Hematopoietic multipotent progenitor cell treated with erythropoietin and hydrocortisone succinate and interleukin-3 and kit ligand, for 6 days (in vitro differentiated cells): ENCODE measurements around the gene PTPRCAP.
"Not testable (repeated sequence)": the region's sequence is repeated elsewhere in the genome, so short reads cannot be mapped to it uniquely, and the experiment has no call there.

ENCODE experiments used
- DNase-seq: peaks from one replicate; pipeline ENCODE4 v3.0.0-alpha.2; 2015

PTPRCAP gene

DNA sequence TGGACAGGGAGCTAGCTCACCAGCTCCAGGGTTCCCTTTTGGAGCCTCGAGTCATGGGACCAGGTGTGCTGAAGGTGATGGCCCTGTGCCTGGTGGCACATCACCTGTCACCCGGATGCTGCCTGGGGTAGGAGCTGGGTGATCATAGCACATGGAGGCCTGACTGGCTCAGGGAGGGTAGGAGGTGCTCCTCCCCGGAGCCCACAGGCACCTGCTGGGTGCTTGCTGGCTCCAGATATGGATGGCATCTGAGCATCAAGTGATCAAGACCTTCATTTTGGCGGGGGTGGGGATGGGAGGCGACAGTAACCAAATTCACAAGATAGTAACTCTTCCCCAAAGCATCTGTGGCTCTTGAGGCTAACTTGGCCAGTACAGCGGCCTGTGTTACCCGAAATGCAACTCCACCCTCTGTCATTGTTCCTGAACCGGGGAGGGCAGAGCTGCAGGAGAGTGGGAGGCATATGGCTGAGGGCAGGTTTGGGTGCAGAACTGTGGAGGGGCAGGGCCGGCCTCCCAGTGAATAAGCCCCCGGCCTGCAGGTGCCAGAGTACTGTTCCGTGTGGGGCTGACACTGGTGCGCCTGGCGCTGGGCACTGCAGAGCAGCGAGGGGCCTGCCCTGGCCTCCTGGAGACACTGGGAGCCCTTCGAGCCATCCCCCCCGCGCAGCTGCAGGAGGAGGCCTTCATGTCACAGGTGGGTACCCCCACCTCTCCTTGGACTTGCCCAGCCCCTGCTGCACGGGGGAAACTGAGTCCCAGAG lies 28.9 kb downstream of the PTPRCAP start:
- peak; percentile 73 for DNase-seq

DNA sequence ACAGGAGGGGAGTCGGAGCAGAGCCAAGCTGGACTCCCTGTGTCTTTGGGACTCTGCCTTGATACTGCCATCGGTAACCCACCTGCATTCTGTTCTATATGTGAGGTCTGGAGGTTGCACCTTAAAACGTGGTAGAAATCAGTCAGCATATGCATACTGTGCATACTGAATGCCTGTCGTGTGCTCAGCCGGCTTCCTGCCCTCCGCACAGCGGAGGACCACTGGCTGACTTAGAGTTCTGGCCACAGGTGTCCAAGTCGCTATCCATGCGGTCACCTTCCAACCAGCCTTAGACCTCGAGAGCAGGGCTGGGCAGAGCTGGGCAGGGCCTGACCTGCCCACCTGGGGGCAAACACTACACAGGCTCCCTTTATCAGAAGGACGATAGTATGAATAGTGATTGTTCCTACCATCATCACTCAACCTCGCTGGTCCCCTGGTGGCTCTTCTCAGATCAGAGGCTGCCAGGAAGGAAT lies 29.8 kb downstream of the PTPRCAP start:
- no peak for DNase-seq

DNA sequence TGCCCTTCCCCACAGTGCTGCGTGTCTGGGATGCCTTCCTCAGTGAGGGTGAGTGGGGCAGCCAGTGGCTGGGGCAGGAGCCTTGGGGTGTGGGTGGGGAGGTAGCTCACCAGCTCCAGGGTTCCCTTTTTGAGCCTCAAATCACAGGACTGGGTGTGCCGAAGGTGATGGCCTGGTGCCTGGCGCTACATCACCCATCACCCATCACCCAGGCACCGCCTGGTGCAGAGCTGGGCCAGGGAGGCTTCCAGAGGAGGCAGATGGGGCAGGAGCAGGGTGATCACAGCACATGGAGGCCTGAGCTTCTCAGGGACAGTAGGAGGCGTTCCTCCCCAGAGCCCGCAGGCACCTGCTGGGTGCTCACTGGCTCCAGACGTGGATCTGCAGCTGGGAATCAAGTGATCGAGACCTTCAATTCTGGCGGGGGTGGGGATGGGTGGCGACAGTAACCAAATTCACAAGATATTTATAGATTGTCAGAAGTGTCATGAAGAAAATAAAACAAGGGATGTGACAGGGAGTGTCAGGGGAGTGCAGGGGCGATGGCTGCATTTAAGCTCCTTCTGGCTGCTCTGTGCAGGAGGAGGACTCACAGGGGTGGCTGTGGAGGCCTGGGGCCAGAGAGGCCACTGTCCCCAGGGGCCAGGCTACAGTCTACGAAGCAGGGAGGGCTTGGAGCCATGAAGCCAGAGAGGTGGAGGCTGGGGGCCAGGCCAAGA lies 30.4 kb downstream of the PTPRCAP start:
- no peak for DNase-seq

DNA sequence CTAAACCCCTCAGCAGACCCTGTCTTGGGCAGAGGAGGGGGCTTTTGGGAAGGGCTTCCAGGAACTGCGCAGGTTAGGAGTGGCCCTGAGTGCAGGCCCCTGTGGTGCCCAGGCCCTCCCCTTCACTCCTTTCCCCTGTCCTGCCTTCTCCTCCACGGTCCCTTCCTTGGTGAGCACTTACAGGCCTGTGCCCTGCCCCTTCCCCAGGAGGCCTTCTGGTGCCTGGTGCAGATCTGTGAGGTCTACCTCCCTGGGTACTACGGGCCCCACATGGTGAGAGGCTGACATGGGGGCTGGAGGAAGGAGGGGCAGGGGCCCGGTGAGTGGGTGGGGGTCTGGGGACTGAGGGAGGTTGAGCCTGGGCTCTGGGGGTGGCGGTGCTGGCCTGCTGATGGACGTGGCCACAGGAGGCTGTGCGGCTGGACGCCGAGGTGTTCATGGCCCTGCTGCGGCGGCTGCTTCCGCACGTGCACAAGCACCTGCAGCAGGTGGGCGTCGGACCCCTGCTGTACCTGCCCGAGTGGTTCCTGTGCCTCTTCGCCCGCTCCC lies 31.0 kb downstream of the PTPRCAP start:
- no peak for DNase-seq

DNA sequence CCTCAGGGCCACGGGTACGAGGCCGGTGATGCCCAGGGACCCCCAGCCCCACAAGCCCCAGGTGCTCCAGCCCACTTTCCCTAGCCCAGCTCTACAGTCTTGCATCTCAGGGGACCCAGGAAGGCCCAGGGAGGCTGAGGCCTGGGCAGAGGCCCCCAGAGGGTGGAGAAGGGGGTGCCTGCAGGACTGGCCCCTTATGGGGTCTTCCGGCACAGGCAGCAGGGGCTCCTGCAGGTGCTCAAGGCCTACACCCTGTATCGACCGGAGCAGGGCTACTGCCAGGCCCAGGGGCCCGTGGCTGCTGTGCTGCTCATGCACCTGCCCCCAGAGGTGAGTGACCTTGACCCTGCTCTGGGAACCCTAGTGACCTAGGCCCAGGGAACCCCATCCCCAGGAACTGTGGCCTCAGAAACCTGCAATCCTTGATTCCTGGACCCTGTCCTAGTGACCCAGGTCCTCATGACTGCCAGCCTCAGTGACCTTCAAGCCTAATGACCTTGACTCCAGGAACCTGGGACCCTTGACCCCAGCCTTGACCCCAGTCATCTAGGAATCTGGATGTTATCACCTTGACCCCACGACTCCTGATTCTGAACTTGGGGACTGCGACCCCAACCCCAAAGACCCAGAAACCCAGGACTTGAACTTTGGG lies 31.7 kb downstream of the PTPRCAP start:
- no peak for DNase-seq

DNA sequence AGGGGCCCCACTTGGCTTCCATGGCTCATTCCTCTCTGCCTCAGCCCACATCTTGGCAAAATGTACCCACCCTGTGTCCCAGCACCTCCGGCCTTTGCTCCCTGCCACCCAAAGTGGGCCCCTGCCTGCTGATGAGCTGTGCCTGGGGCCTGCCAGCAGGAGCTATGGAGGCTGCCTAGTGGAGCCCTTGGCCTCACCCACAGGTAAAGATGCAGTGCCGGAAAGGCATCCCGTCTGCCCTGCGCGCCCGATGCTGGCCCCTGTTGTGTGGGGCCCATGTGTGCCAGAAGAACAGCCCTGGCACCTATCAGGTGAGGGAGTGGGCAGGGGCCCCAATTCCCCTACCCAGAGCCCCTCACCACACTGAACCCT lies 32.3 kb downstream of the PTPRCAP start:
- DNase-seq = no peak

DNA sequence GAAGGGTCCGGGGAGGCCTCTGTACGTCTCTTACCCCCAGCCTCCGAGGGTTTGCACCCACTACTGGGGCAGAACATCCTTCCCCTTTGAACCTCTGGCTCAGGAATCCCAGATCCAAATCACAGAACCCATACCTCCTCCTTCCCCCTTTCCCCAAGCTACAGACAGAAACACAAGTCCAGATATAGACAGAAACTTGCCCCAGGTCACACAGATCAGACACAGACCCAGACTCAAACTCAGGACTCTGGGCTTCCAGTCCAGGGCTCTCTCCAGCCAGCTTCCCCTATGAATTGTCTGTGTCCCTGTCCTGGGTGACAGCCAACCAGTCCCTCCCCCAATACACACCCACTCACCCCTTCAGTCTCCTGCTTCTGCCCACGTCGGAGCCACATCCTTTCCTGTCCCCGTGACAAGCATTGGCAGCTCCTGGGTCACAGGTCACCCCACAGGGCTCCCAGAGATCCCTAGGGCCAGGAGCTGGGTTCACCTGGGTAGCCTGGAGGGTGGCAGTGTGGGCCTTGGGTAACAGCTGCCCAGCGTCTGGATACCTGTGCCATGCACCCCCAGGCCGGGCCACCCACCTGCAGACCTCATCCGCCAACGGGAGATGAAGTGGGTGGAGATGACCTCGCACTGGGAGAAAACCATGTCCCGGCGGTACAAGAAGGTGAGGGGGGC lies 32.8 kb downstream of the PTPRCAP start:
- DNase-seq = peak; percentile 33

DNA sequence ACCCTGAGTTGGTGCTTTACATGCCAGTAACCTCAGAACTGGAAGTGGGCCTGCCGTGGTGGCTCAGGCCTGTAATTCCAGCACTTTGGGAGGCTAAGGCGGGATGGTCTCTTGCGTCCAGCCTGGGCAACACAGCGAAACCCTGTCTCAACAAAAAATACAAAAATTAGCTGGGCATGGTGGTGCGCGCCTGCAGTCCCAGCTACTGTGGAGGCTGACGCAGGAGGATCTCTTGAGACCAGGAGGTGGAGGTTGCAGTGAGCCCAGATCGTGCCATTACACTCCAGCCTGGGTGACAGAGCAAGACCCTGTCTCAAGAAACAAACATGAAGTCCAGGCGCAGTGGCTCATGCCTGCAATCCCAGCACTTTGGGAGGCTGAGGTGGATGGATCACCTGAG lies 34.4 kb downstream of the PTPRCAP start:
- DNase-seq = not testable (repeated sequence)

DNA sequence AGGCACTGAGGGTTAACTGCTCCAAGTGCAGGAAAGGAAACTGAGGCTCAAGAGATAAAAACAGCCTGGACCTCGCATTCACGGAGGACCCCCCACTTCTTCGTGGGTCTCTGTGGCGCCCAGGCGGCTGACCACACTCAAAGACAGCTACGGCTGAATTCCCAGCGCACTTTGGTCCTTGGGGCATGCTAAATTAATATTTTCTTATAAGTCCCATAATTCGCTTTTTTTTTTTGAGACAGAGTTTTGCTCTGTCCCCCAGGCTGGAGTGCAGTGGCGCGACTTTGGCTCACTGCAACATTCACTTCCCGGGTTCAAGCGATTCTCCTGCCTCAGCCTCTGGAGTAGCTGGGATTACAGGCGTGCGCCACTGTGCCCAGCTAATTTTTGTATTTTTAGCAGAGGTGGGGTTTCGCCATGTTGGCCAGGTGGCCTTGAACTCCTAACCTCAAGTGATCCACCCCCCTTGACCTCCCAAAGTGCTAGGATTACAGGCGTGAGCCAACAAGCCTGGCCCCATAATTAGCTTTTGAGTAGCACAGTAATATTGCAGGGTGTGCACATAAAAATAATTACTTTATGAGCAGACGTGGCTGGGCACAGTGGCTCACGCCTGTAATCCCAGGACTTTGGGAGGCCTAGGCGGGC lies 35.2 kb downstream of the PTPRCAP start:
- DNase-seq = not testable (repeated sequence)

DNA sequence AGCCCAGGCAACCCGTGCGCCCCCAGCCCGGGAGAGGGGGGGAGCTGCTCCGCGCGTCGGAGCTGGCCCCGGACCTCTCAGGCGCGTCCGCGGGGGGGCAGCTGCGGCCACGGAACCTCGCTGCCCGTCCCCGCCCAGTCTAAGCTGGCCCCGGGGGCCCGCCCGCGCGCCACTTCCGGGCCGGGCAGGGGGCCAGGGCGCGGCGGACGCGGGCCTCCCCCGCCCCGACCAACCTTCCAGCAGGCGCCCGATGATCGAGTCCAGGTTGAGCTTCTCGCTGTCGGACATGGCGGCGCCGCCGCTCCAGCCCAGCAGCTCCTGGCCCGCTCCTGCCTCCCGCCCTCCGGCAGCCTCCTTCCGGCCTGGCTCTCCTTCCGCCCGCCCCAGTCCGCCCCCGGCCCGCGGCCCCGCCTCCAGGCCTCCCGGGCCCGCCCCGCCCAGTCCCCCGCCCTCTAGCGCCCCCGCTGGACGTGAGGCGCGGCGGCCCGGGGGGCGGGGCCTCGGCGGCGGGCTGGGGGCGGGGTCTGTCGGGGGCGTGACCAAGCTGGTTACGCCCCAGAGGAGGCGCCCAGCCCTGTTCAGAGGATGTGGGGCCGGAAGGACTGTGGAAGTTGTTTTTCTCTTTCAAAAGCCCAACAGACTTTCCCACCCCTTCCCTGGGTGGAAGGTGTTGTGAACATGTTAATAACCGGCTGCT lies 35.8 kb downstream of the PTPRCAP start, which contains the start of gene PPP1CA:
TSS of gene PPP1CA (minus strand) at position 364 of the 697 bp plus-strand sequence. CDS start at position 288, 76 bp downstream.
- peak; percentile 95 for DNase-seq

DNA sequence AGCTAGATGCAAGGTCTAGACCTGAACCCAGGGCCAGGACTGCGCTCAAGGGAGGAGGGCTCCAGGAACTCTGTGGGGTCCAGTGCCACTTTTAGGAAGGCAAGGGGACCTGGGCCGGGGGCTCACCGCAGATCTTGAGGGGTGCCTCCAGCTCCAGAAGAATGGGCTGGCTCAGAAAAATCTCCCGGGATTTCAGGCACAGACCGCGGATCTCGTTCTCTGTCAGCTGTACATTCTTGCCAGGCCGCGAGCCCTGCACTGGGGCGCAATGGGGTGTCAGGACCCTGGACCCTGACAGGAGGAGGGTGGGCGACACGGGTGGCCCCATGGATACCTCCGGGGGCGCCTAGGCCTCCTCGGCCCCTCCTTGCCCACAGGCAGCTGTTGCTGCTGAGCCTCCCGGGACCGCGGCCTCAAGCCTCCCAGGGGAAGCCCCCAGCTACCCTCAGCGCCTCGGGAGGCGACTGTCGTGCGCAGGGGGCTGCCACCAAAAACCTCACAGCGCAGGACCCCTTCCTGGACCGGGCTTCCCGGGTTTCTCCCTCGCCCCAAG lies 36.5 kb downstream of the PTPRCAP start:
- DNase-seq = no peak

DNA sequence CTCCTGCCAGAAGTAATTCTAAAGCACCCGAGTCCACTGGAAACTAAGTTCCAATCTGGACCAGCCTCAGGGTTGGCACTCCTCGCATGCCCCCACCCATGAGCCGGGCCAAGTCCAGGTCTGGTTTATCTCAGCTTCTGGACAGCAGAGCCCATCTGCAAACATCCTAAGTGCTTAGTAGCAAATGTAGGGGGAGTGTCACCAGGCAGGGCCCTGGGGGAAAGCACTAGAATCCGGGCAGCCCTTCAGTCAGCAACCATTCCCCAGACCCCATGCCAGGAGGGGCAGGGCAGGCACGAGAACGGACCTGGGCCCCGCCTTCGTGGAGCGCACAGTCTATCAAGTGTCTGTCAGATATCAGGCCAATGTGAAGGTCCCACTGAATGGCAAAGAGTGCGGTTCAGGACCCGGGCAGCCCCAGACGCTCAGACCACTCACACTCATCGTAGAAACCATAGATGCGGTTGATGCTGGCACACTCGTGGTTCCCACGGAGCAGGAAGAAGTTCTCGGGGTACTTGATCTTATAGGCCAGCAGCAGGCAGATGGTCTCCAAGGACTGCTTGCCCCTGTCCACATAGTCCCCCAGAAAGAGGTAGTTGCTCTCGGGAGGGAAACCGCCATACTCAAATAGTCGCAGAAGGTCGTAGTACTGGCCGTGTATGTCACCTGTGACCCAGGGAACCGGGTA lies 37.1 kb downstream of the PTPRCAP start:
- peak; percentile 50 for DNase-seq

DNA sequence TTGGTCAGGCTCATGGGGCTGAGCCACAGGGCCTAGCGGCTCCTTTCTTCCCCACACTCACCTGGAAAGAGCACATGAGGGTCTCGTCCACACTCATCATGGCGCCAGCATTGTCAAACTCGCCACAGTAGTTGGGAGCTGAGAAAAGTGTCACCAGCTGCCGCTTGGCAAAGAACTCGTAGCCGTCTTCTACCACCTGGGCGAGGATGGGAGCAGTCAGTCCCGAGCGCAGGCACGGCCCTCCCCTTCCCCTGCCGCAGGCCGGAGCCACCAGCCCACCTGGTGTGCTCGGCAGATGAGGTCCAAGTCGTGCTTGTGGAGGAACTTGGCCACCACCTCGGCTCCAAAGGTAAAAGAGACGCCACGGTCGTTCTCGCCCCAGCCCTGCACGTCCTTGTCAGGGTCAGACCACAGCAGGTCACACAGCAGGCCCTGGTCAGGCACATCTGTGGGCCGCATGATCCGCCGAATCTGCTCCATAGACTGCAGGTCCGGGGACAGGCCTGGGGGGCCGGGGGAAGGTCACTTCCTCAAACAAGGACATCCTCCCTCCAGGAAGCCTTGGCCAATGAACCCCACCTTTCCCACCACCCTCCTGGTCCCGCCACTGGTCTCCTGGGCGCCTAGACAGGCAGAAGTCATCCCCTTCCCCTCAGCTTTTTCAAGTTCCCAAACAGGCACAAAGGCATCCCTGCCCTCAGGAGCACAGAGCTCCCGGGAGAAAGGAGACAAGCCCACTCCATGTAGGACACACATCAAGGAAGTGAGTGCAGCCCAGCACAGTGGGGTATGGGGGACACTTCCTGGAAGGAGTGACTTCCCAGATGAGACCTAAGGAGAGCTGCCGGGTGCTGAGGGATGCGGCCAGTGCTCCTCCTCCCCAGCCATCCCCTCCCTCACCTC lies 38.6 kb downstream of the PTPRCAP start:
- DNase-seq = no peak

DNA sequence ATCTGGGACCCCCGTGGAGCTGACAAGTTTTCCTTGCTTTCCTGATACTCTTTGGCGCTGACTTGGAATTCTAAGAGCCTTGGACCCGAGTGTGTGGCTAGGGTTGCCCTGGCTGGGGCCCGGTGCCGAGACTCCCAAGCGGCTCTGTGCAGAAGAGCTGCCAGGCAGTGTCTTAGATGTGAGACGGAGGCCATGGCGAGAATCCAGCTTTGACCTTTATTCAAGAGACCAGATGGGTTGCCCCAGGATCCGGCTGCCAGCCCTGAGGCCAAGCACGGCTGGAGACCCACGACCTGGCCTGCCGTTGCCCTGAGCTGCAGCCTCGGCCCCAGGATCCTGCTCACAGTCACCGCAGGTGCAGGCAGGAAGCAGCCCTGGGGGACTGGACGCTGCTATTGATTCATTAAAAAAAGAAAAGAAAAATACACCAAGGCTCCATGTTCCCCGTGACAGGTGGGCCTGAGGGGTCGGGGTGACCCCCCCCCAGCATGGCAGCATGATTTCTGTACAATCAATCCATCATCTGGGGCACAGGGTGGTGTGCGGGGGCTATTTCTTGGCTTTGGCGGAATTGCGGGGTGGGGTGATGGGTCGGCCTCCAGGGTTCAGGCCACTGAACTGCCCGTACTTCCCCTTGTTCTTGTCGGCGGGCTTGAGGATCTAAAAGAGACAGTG lies 39.4 kb downstream of the PTPRCAP start:
- no peak for DNase-seq

DNA sequence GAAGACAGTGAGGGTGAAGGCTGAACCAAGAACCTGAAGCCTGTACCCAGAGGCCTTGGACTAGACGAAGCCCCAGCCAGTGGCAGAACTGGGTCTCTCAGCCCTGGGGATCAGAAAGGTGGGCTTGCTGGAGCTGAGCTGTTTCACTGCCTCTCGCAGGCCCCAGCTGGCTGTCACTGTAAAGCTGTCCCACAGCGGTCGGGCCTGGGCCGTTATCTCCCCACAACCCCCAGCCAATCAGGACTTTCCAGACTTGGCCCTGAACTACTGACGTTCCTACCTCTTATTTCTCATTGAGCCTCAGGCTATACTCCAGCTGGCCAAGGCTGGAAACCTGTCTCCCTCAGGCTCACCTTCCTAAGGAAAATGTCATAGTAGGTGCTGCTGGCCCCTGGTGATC lies 39.9 kb downstream of the PTPRCAP start:
- peak; percentile 80 for DNase-seq

DNA sequence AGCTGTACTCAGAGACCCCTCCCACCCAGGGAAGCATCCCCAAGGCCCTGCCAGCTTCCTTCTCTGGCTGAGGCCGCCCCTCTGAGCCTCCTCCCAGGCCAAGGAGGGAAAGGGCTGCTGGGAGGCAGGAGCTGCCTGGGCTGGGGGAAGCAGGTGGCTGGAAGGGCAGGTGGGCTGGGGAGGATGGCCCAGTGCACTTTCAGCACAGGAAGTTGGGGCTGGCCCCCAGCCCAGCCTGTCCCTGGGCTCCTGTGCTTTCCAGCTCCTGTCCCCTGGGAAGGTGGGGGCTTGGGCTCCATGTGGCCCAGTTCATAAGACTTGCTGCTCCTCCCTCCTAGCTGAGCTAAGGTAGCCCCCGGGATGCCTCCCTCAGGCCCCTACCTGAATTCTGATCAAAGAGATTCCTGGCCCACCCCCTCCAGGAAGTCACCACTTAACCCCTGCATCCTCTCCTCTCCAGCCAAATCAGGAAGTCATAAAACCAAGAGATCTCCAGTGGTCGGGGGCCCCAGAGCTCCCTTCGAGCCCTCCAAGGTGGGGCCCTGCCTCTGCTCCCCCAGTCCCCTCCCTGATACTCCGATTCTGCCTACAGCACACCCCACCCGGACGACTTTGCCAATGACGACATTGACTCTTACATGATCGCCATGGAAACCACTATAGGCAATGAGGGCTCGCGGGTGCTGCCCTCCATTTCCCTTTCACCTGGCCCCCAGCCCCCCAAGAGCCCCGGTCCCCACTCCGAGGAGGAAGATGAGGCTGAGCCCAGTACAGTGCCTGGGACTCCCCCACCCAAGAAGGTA lies 40.7 kb downstream of the PTPRCAP start:
- no peak for DNase-seq

DNA sequence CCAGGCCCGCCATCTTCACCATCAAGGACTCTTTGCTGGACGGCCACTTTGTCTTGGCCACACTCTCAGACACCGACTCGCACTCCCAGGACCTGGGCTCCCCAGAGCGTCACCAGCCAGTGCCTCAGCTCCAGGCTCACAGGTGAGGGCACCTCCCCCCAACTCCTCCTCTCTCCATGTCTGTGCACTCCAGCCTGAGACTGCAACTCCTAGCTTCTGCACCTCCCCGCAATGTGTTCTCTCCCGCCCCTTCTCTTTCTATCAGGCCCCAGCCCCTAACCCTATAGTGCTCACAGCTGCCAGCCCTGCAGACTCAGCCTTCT lies 41.3 kb downstream of the PTPRCAP start:
- DNase-seq = no peak

DNA sequence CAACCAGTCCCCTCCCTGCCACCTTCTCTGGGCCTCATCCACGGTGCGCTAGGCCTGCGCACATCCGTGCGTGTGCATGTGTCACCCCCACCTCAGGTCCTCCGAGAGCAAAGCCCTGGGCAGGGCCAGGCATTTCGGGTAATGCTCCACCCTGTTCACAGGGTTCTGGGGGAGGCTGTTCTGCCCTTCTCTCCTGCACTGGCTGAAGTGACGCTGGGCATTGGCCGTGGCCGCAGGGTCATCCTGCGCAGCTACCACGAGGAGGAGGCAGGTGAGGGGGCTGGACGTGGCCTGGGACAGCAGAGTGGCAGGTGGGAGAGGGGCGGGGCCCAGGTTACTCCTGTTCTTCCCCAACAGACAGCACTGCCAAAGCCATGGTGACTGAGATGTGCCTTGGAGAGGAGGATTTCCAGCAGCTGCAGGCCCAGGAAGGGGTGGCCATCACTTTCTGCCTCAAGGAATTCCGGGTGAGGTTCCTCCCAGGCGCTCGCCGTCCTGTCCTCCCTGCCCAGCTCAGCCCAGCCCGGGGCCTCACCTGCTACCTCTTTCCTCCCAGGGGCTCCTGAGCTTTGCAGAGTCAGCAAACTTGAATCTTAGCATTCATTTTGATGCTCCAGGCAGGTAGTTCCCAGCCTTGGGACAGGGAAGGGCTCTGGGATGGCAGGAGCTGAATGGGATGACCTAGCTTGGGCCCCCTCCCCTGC lies 41.8 kb downstream of the PTPRCAP start:
- DNase-seq = no peak
